GM19238 (cell line): ENCODE data around the gene PCDHA8.
"Not testable (repeated sequence)": the region's sequence is repeated elsewhere in the genome, so short reads cannot be mapped to it uniquely, and the experiment has no call there.

ENCODE experiments used
- DNase-seq: peaks from one replicate; pipeline ENCODE4 v3.0.0; 2011; ENCODE audit warnings: low spot score; ENCODE audit not compliant: insufficient read length

The PCDHA8 gene

GRCh38 chr5:140840978-140841962 is at the start of gene PCDHA8:
Gene PCDHA8, plus strand, starts transcription at chr5:140841187. Its CDS starts 135 bp downstream, at chr5:140841322.
- DNase-seq: no peak

- no peak for DNase-seq
Measured at GRCh38 chr5:140794595-140795258, 46.3 kb upstream of the PCDHA8 start, which contains the start of gene PCDHA2. Gene PCDHA2, plus strand, starts transcription at chr5:140794852.

GRCh38 chr5:140795259-140795641 is 45.7 kb upstream of the PCDHA8 start:
- no peak for DNase-seq

- not testable (repeated sequence) for DNase-seq
Measured at GRCh38 chr5:140796072-140796717, 44.8 kb upstream of the PCDHA8 start.

- DNase-seq: no peak
Measured at GRCh38 chr5:140796718-140797095, 44.3 kb upstream of the PCDHA8 start.

GRCh38 chr5:140800816-140801493 is 40.0 kb upstream of the PCDHA8 start, which contains the start of gene PCDHA3:
Gene PCDHA3, plus strand, starts transcription at chr5:140801057.
- no peak for DNase-seq

- no peak for DNase-seq
Measured at GRCh38 chr5:140801494-140801841, 39.5 kb upstream of the PCDHA8 start.

GRCh38 chr5:140802381-140802780 is 38.6 kb upstream of the PCDHA8 start:
- DNase-seq: not testable (repeated sequence)

GRCh38 chr5:140802781-140803271 is 38.2 kb upstream of the PCDHA8 start:
- no peak for DNase-seq

GRCh38 chr5:140806834-140807775 is 33.9 kb upstream of the PCDHA8 start, which contains the start of gene PCDHA4:
Gene PCDHA4, plus strand, starts transcription at chr5:140807068.
- no peak for DNase-seq

- DNase-seq: not testable (repeated sequence)
Measured at GRCh38 chr5:140808241-140808888, 32.6 kb upstream of the PCDHA8 start.

GRCh38 chr5:140808889-140809291 is 32.1 kb upstream of the PCDHA8 start:
- no peak for DNase-seq

- DNase-seq: no peak
Measured at GRCh38 chr5:140821375-140822280, 19.4 kb upstream of the PCDHA8 start, which contains the start of gene PCDHA5. Gene PCDHA5, plus strand, starts transcription at chr5:140821613.

- no peak for DNase-seq
Measured at GRCh38 chr5:140822281-140822629, 18.7 kb upstream of the PCDHA8 start.

GRCh38 chr5:140822969-140823368 is 18.0 kb upstream of the PCDHA8 start:
- DNase-seq: not testable (repeated sequence)

- DNase-seq: no peak
Measured at GRCh38 chr5:140823475-140823874, 17.5 kb upstream of the PCDHA8 start.

GRCh38 chr5:140827704-140828361 is 13.2 kb upstream of the PCDHA8 start, which contains the start of gene PCDHA6:
Gene PCDHA6, plus strand, starts transcription at chr5:140827960. Its CDS starts 132 bp downstream, at chr5:140828092.
- no peak for DNase-seq

GRCh38 chr5:140828362-140828737 is 12.6 kb upstream of the PCDHA8 start:
- DNase-seq: no peak
